GM19455 (cell line): ENCODE data around the gene WDR45B.

Experiments used
- ATAC-seq: cut with Tn5 transposase; IDR thresholded peaks from one replicate; pipeline ENCODE4 v1.9.1; 2021; ENCODE audit not compliant: unreplicated experiment

The WDR45B gene

DNA sequence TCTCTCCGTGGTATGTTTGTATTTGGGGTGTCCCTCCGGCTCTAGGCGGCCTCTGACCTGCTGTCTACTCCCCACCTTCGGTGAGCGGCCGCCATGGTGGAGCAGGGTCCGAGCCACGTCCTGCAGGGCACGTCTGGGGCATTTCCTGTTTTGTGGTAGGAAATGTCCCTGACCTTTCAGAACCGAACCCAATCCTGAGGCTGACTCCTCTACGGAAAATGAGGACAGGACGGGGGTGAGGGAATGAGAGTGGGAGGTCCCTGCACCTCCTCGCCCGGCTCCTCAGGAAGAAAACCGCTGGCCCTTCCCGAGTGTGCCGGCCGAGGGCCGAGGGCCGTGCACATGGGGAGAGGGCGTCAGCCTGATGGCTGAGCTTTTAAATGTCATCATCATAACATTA, 45.8 kb downstream of the WDR45B start:
- no peak for ATAC-seq

- no peak for ATAC-seq
Observed at GRCh38 chr17:82601447-82602000, 46.7 kb downstream of the WDR45B start.

DNA sequence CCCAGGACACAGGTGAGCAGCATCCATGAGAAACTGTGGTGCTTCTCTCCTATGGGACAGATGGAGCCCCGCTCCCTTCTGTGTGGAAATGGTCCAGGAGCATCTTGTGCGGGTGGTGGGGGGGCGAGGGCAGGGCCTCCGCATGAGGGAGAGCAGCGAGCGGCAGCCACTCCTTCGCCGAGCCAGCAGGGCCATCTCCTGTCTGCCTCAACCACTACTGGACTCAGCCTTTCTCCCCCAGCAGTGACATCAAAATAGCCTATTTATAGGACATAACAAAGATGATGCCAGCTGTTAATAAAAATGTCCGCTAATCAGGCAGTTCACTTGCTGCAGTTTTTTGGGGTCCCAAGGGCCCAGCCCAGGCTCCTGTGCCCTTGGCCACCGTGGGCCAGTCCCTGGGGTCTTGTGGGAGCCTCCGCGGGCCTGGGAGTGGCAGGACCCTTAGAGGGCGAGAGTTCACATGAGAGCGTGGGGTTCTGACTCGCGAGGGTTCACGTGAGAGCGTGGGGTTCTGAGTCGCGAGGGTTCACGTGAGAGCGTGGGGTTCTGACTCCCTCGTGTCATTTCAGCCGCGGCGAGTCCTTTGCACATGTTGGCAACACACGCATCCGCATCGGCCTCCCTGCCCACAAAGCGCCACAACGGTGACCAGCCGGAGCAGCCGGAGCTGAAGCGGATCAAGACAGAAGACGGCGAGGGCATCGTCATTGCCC, 47.4 kb downstream of the WDR45B start:
- ATAC-seq = no peak

DNA sequence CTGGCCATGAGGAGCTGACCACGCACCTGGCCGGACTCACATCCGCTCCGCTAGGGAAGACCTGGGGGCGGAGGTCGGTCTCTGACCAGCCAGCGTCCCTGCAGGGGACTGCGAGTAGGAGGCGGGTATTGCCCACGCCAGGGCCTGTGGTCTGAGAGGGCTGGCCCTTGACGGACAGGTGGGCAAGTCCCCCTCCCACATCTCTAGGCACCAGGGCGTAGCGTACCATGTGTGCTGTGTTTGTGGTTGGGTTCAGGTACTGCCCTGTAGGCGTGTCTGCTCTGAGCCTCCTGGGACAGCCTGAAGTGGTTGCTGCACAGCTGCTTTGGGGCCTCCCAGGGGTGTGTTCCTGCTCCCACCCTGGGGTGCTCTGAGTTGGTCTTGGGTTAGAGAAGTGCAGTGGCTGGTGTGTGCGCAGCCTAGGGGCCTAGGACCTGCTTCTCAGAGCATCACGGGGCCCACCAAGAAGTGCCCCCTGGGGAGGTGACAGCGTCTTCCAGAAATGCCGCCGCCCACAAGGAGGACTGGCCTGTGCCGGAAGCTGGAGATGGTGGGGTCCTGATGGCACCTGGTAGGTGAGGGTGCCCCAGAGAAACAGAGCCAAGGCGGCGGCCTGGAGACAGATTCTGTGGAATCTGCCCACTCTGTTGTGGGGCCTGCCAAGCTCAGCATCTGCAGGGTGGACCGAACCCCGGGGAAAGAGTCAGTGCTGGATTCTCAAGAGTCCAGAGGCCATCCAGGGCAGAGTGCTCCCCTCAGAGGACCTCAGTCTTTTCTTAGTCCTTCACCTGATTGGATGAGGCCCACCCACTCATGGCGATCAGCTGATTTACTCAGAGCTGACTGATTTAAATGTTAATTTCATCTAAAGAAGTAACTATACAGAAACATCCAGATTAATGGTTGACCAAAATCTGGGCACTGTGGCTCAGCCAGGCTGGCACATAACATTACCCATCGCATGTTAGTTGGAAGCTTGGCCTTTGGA, 48.3 kb downstream of the WDR45B start:
- no peak for ATAC-seq

DNA sequence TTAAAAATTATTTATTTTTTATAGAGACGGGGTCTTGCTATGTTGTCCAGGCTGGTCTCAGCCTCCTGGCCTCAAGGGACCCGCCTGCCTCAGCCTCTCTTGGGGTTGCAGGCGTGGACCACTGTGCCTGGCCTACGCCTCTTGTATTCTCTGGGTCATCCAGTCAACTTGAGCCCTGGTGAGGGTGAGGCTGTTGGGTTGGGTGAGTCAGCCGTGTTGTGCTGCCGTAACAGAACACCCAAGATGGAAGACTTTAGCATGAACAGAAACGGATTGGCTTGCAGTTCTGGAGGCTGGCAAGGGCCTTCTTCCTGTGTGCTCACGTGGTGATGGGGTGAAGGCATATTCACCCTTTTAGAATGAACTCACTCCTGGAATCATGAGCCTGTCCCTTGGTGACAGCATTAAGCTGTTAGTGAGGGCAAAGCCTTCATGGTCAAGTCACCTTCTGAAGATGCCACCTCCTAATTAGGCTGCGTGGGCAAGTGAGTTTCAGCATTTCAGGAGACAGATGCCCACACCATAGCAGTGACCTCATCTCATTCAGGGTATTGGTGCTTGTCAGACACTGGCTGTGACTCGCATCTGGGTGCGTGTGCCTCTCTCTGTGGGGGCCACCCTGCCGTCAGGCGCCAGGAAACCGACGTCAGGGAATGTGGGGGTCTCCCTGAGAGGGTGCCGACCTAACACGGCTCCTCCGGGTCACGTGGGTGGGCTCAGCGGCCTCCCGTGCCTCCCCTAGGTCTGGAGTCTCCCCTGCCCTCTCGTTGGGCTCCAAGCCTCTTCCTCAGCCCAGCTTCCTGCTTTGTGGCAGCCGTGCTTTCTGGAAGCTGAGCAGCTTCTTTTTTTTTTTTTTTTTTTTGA, 49.8 kb downstream of the WDR45B start:
- no peak for ATAC-seq

DNA sequence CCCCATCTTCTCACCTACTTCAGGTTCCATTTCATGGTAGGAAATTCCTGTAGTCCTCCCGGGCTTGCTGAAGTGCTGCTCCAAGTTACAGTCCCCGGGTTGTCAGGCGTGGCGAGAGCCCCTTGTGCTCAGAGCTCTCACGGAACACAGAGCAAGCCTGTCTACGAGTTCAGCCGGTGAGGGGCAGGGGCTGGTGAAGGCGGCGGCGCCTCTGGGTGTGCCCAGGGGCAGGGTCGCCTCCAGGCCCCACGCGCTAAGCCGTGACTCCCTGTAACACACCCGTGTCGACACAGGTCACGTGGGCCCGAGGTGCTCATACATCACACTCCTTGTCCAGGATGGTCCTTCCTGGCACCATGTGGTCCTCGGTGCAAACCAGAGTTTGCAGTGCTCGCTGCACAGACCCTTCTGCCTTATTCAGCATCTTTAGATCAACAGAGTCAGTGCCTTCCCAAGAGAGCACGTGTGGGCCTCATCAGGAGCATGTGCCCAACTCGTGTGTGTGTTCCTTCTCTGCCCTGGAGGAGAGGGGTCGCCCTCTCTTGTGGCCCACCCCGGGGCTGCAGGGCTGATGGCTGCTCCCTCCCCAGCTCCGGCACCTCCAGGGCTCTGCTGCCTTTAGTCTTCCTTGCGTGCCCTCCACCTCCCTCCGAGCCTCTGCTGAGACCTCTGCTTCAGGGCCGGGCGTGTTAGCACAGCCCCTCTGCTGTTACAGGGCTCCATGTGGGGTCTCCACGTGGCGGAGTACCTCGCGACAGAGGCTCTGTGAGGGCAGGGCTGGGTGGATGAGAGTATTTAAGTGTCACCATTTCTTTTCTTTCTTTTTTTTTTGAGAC, 51.2 kb downstream of the WDR45B start:
- no peak for ATAC-seq

- ATAC-seq = no peak
Observed at GRCh38 chr17:82596296-82596695, 51.9 kb downstream of the WDR45B start.

GRCh38 chr17:82595893-82596292, 52.4 kb downstream of the WDR45B start:
- no peak for ATAC-seq

DNA sequence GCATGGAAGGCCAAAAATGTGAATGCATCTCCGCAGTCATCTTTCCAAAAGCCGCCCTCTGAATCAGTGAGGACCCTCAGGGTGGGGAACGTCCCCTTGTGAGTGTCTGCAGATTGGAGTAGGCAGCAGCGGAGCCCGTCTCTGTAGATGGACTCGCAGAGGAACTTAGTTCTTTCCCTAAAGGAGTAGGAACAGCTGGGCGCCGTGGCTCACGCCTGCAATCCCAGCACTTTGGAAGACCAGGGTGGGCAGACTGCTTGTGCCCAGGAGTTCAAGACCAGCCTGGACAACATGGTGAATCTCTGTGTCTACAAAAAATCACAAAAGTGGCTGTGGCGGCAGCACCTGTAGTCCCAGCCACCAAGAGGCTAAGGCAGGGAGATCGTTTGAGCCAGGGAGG, 53.7 kb downstream of the WDR45B start:
- no peak for ATAC-seq

DNA sequence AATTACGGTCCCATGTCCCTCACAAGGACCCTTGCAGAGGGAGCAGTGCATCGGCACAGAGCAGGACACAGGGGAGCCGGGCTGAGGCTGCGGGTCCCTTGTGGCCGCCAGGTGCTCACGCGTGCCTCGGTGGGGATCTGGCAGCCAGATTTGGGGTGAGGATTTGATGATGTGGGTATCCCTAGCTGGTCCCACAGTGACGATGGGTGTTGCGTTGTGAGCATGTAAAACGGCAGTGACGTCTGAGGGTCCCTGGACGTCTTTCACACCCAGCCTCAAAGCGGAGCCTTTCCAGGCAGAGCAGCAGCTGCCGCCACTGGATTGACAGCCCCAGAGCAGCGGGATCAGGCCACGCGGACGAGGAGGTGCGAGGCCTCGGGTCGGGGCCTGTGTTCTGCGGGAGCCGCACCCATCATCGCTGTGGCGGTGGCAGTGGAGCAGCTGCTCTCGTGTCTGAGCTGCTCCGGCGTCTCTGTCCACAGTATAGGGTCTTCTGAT, 54.6 kb downstream of the WDR45B start:
- no peak for ATAC-seq

DNA sequence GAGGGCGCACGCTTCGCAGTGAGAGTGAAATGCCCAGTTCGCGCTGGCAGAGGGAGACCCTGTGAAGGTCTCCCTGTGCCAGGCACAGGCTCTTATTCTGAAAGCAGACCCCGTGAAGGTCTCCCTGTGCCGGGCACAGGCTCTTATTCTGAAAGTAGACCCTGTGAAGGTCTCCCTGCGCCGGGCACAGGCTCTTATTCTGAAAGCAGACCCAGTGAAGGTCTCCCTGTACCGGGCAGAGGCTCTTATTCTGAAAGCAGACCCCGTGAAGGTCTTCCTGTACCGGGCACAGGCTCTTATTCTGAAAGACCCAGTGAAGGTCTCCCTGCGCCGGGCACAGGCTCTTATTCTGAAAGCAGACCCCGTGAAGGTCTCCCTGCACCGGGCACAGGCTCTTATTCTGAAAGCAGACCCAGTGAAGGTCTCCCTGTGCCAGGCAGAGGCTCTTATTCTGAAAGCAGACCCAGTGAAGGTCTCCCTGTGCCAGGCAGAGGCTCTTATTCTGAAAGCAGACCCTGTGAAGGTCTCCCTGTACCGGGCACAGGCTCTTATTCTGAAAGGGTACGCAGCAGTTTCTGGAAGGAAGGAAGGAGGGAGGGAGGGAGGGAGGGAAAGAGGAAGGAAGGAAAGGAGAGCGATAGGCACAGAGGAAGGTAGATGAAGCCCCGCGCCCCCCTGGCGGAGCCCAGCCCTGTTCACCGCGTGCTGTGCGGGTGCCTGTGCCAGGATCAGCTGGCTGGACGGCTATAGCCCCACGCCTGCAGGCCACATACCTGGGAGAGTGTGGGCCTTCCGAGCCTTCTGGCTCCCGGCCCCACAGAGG, 55.3 kb downstream of the WDR45B start:
- ATAC-seq = no peak

- ATAC-seq = no peak
Observed at GRCh38 chr17:82592289-82592766, 55.9 kb downstream of the WDR45B start.

- no peak for ATAC-seq
Observed at GRCh38 chr17:82590881-82591539, 57.2 kb downstream of the WDR45B start.

GRCh38 chr17:82590216-82590615, 58.0 kb downstream of the WDR45B start:
- no peak for ATAC-seq

GRCh38 chr17:82589851-82590180, 58.4 kb downstream of the WDR45B start:
- no peak for ATAC-seq

- ATAC-seq = no peak
Observed at GRCh38 chr17:82588266-82589175, 59.7 kb downstream of the WDR45B start.
